GM20000 (cell line): ENCODE data around the gene RSPH6A.

Experiments used
- DNase-seq: peaks from one replicate; pipeline ENCODE4 v3.0.0; 2012; ENCODE audit warnings: low spot score
- CTCF ChIP-seq: IDR thresholded peaks from 2 replicates; pipeline ENCODE4 v1.5.1; 2012; ENCODE audit warnings: mild to moderate bottlenecking, control low read depth; ENCODE audit errors: extremely low read depth, missing control alignments

The RSPH6A gene

GRCh38 chr19:45770192-45771101 lies 44.7 kb downstream of the RSPH6A start:
- peak; percentile 89 for TF ChIP-seq CTCF
- DNase-seq, result peak; percentile 95

DNA sequence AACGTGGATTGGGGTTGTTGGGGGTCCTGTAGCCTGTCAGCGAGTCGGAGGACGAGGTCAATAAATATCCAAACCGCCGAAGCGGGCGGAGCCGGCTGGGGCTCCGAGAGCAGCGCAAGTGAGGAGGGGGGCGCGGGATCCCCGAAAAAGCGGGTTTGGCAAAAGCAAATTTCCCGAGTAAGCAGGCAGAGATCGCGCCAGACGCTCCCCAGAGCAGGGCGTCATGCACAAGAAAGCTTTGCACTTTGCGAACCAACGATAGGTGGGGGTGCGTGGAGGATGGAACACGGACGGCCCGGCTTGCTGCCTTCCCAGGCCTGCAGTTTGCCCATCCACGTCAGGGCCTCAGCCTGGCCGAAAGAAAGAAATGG lies 45.3 kb downstream of the RSPH6A start:
- peak; percentile 66 for DNase-seq

GRCh38 chr19:45768984-45769782 lies 45.9 kb downstream of the RSPH6A start, which contains the start of gene SIX5:
Gene SIX5 (minus strand): TSS chr19:45769252. CDS start chr19:45768844, 408 bp downstream.
- DNase-seq, result peak; percentile 100
- TF ChIP-seq CTCF, result no peak

More for the DNA sequence above, 45.3 kb downstream of the RSPH6A start:
- no peak for TF ChIP-seq CTCF

DNA sequence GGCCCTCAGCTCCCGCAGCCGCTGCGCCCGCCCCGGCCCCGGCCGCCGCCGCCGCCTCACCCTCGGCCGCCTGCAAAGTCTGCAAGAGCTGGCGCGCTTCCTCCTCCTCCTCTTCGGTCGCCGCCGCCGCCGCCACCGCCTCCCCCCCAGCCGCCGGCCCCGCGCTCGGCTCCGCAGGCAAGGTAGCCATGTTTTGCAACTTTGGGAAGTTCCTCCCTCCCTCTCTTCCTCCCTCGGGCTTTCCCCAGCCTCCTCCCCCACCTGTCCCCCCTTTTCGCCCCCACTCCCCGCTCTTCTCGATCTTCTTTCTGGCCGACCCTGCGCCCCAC lies 46.5 kb downstream of the RSPH6A start:
- no peak for TF ChIP-seq CTCF
- no peak for DNase-seq

- DNase-seq, result peak; percentile 82
- no peak for TF ChIP-seq CTCF
Observed at GRCh38 chr19:45767881-45768654, 47.0 kb downstream of the RSPH6A start.

DNA sequence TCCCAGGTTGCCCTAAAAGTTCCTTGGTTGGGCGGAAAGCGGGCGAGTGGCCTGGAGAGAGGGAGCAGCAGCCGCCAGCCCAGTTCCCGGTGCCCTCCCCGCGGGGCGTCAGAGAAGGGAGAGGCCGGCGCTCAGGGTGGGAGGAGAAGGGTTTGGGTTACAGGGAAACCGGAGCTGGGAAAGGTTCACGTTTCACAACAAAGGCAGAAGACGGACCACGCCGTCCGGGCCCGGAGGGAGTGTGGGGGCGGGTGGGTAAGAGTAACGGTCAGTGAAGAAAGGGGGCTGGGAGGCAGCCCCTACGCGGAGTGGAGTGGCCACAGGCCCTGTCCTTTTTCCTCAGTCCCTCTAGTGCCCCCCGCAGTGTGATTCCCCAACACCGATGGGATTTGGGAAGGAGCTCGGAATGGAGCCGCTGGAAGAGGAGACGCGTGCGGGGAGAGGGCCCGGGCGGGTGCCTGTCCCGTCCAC lies 47.7 kb downstream of the RSPH6A start:
- DNase-seq, result peak; percentile 43
- TF ChIP-seq CTCF, result no peak
